IPS DF 19.7 (cell line): ENCODE data around the gene ADARB1.

Experiments
- DNase-seq: peaks from one replicate; pipeline ENCODE4 v3.0.0-alpha.2; 2013; ENCODE audit warnings: low read depth, low spot score

Gene ADARB1

DNA sequence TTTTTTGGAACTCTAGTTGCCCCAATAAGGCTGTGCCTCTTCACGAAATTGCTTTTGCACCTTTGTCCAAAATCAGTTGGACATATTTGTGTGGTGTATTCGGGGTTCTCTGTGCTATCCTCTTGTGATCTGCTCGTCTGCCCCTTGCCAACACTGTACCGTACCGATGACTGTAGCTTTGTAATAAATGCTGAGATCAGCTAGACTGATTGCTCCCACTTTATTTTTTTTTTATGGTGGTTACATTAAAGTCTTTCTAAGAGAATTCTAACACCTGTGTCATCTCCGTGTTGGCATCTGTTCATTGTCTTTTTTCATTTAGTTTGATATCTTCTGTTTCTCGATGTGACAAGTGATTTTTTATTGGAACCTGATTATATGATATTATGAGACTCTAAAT lies 94.1 kb downstream of the ADARB1 start:
- DNase-seq, result no peak

DNA sequence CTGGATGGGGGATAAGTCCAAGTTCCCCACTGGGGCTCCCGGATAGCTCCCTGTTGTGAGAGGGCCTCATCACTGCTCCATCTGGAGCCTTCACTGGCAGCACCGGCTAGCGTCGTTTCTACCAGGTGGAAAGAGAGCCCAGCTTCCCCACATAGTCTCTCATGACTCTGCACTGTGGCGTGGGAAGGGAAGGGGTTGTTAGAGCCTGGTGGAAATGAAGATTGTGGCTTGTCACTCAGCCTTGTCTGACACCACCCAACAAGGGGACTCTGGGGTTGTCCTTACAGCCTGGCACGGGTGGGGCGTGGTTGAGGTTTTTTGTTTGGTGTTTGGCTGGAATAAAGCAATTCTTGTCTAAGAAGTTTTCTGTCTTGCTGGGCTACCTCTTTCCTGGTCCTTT lies 94.6 kb downstream of the ADARB1 start:
- DNase-seq, result no peak

DNA sequence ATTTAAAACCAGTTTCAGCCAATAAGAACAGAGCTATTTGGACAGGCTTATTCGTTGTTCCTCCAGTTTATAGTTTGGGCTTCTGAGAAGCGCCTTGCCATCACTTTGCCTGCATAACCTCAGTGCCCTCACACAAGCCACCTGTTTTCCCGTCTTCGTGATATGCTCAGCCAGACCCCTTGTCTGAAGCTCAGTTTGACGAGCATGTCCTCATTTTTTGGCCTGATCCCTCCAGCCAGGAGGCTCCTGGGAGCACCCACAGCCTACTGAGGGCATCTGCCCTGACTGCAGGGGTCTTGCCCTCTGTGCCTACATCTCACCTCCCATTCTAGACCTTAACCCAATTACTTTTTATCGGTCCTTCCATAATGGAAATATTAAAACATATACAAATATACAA lies 95.3 kb downstream of the ADARB1 start:
- DNase-seq, result no peak

DNA sequence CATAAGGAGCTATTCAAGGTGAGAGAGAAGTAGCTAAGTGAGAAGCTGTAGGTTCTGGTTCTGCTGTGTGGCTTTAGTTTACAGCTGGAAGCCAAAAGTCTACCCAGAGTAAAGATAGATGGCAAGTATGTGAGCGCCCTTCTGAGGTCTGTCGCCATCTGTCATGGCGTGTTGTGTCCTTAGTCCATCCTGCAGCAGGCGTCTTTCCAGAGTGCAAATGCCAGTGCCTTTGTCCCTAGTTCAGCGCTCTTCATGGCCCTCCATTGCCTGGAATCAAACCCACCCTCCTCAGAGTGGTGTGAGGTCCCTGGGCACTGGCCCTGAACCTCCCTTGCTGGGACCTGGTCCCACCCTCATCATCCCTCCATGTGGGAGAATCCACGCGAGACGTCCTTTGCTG lies 96.6 kb downstream of the ADARB1 start:
- no peak for DNase-seq

DNA sequence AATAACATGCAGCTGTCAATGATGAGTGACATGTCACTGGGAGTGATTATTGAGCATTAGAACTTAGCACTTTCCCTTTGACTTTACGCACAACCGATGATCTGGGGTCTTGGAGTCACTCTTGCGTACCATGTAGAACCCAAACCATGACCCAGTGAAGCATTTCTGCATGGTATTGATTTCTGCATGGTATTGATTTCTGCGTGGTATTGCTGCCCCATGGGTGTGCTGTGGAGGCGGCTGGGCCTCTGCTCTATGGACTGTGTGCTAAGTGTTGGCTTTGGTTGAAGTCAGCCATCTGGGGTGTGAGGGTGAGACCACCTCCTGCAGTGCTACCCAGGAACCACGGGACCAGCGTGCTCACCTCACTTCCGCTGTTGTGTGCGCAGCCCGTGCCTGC lies 98.0 kb downstream of the ADARB1 start:
- DNase-seq, result no peak

DNA sequence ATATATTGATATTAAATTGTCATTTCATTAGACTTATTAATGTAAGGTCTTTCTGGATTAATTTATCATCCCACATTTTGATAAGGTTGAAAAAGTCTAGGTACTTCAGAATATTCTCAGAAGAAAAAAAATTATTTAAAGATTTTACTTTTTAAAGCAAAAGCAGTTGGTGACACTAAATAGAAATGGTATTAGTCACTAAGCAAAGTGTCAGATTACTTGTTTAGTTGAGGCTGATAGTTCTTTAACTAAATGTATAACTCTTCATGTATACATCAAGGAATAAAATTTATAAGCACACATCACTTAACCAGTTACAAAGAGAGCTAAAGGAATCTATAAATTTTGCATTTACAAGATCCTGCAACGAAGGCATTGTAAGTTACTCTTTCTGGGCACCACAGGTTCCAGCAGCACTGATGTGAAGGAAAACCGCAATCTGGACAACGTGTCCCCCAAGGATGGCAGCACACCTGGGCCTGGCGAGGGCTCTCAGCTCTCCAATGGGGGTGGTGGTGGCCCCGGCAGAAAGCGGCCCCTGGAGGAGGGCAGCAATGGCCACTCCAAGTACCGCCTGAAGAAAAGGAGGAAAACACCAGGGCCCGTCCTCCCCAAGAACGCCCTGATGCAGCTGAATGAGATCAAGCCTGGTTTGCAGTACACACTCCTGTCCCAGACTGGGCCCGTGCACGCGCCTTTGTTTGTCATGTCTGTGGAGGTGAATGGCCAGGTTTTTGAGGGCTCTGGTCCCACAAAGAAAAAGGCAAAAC lies 101.1 kb downstream of the ADARB1 start:
- no peak for DNase-seq

DNA sequence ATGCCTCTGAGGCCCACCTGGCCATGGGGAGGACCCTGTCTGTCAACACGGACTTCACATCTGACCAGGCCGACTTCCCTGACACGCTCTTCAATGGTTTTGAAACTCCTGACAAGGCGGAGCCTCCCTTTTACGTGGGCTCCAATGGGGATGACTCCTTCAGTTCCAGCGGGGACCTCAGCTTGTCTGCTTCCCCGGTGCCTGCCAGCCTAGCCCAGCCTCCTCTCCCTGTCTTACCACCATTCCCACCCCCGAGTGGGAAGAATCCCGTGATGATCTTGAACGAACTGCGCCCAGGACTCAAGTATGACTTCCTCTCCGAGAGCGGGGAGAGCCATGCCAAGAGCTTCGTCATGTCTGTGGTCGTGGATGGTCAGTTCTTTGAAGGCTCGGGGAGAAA lies 101.8 kb downstream of the ADARB1 start:
- no peak for DNase-seq

DNA sequence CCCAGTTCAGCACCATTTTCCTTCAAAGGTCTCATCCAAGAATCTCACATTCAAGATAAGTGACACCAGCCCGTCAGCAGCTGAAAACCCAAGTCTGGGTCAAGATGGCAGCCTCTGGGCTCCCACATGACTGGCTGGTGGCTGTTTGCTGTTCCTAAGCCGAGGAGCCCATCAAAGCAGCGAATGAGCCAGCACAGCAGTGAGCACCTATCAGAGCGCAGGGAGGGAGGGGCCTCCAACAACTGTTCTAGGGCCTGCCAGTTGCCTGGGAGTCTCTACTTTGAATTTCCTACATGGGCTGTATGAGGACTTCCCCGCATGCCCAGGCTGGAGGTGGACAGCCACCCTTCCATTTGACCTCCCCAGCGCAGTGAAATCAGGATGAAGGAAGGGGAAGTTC lies 102.7 kb downstream of the ADARB1 start:
- no peak for DNase-seq

DNA sequence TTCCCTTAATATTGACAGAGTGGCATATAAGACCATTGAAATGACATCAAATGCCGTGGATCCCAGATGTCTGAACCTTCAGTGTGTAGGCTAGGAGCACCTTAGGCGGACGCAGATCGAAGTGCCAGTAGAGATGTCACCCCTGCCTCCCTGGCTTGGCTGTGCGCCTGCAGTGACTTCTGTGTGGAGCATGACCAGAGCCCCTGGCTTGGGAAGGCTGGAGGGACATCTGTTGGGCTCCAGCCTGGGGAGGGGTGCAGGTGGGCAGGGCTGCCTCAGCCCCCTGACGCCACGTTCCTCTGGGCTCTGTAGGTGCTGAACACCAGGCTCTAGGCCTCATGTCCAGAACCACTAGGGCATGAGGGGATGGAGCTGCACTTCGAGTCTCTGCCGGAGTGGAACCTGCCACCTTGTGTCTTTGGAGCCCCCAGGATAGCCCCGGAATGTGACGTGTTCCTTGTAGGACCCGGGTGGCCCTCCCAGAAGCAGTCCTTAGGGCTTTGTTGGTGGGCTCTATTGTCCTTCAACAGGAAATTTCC lies 103.8 kb downstream of the ADARB1 start:
- DNase-seq, result no peak

DNA sequence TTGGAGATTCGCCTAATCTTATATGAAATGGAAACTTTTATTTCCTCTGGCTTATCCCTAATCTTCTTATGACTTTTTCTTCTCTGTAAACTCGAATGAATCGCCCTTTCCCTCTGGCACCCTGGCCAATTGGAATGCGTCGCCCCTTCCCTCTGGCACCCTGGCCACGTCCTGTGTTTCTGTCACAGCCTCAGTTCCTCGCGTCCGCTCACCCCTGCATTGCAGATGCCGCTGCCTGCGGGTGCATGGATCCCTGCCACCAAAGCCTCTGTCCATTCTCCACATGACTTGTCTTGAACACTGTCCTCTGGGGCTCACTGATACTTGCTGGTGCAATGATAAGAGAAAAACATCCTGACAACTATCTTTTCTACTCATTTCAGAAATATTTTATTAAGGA lies 104.6 kb downstream of the ADARB1 start:
- DNase-seq, result no peak

DNA sequence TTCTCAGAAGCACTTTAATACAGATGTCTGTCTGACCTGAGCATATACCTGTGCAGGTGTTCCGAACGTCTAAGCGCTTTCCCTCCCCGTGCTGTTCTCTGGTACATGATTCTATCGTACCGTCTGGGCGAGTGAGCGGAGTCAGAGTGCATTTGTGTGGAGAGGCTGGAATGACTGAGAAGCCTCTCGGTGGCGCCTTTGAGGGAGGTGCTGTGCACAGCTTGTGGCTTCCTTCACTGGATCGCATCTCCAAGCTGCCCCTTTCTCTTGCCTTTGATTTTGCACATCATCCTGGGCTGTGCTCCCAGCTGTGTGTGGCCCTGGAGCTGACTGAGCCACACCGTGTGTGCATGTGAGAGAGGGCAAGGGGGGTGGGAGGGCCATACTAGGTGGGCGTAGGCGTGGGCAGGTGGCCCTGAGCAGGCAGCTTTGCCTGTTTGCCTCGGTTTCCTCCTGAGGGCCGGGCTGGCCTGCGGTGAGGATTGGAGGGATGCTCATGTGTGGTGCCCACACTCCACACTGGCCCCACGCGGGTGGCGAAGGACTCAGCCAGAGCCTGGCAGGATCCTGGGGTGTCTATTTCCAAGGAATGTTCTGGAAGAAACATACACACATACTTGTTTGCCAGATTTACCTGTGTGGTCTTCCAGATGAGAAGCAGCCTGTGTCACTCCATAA lies 105.3 kb downstream of the ADARB1 start:
- no peak for DNase-seq

DNA sequence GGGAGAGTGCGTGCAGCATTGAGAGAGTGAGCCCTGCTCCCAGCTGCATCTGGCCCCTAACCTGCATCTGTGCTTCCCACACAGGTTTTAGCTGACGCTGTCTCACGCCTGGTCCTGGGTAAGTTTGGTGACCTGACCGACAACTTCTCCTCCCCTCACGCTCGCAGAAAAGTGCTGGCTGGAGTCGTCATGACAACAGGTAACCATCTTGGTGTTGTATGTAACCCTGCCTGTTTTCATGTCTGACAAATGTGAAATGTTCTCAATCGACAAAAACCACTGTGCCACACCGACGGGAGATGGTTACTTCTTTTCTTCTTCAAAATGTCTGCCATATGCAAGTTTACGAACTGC lies 105.8 kb downstream of the ADARB1 start:
- DNase-seq, result no peak

DNA sequence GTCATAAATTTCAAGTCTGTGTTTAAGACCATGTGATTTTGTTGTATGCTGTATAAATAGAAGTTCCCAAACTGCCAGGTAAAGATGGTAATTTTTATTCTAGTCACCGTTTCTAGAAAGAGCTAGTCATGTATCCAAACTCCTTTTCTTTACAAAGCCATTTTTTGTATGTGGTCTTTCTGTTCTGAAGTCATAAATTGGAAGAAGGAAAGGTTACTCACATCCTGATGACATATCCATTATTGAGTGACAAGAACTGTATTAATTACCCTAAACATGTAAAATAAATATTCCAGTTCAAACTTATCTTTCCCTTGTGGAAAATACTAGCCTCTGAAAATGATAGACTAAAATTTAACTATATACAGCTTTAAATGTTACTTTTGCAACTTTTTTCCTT lies 108.6 kb downstream of the ADARB1 start:
- DNase-seq, result no peak

DNA sequence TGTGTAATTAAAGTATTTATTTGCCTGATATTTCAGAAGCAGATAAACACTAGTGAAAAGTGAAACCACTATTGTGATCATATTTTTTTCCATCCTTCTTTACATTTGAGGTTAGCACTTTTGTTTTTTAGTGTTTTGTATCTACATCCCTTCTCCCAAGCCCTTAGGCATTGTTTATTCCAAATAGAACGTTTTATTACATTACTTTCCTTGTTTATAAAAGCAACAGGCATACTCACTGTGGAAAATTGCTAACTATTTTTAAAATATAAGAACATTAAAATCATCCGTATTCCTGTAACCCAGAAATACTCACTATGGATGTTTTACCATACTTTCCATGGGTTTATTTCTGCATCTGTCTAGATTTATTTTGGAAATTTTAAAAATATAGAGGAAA lies 109.5 kb downstream of the ADARB1 start:
- DNase-seq, result no peak

DNA sequence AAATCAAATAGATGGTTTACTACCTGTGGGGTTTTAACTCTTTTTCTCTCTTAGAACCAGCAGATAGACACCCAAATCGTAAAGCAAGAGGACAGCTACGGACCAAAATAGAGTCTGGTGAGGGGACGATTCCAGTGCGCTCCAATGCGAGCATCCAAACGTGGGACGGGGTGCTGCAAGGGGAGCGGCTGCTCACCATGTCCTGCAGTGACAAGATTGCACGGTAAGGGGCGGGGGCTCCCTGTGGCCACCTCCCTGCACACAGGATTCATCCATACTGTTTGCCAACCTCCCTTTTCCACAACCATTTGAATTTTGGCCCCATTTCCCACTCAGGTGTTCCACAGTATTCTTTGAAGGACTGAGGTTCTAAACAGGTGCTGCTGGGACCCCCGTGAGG lies 110.5 kb downstream of the ADARB1 start:
- DNase-seq, result no peak

DNA sequence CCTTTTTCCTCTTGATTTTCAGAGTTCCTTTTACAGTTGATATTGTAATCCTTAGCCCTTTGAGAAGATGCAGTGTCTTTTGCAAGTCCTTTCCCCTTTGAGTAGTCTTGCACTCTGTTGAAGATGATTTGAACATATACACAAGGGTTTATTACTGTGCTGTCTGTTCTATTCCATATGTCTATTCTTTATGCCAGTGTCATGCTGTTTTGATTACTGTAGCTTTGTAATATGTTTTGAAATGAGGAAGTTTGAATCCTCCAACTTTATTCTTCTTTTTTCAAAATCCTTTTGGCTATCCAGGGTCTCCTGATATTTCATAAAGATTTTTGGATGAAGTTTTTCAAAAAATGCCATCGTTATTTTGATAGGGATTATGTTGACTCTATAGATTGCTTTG lies 112.3 kb downstream of the ADARB1 start:
- DNase-seq, result no peak

DNA sequence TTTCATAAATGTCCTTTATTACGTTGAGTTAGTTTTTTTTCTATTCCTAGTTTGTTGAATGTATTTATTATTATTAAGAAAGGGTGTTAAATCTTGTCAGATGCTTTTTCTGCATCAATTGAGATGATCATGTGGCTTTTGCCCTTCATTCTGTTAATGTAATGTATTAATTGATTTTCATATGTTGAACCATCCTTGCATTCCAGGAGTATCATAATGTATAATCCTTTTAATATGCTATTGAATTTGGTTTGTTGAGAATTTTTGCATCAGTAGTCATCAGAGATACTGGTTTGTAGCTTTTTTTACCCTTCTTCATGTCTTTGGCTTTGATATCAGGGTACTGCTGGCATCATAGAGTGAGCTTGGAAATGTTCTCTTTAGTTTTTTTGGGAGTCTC lies 113.3 kb downstream of the ADARB1 start:
- no peak for DNase-seq

DNA sequence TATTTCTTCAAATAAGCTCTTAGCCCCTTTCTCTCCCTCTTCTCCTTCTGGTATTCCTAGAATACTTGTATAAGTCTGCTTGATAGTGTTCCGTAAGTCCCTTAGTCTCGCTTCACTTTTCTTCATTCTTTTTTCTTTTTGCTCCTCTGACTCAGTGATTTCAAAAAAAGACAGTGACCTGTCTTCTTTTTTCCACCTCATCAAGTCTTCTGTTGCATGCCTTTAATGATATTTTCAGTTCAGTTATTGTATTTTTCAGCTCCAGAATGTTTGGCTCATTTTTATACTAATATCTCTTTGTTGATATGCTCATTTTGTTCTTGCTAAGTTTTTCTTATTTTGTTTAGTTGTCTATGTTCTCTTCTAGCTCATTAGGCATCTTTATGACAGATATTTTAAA lies 115.6 kb downstream of the ADARB1 start:
- no peak for DNase-seq

DNA sequence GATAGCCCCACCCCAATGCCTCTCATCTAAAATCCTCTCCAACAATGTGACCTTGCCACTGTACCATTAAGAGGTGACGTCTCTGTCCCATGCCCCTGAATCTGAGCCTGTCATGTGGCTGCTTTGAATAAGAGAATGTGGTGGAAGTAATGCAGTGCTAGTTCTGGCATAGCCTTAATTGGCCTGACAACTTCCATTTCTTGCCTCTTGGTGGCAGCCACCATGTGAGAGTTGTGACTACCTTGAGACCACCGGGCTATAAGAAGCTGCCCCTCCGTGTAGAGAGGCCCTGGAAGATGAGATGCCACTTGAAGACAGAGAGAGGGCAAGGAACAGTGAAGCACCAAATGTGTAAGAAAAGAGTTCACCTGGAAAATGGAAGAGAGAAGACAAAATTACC lies 118.0 kb downstream of the ADARB1 start:
- no peak for DNase-seq

DNA sequence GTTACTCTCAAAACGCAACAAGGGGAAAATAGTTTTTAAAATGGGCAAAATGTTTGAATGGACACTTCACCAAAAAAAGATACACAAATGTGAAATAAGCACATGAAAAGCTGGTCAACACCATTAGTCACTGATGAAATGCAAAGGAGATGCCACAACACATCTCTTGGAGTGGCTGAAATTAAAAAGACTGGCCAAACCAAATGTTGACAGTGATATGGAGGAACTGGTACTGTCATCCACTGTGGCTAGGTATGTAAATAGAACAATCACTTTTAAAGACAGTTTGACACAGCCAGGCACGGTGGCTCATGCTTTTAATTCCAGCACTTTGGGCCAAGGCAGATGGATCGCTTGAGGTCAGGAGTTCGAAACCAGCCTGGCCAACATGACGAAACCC lies 122.2 kb downstream of the ADARB1 start:
- no peak for DNase-seq

DNA sequence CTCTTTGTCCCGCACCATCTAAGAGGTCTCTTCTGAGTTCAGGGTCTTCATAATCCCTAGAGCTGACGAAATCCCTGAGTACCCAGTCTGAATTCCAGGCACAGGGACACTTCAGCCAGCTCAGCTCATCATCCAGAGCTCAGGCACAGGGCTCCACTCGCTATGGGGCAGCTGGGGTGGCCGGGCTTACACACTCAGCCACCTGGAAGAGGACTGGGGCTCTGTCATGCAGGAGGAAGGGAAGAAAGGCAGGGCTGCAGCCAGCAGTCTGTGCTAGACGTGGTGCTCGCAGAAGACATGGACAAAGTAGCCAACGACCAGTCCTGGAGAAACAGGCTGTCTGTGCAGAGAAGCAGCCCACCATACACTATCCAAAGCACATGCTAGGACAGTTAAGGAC lies 124.8 kb downstream of the ADARB1 start:
- DNase-seq, result no peak

DNA sequence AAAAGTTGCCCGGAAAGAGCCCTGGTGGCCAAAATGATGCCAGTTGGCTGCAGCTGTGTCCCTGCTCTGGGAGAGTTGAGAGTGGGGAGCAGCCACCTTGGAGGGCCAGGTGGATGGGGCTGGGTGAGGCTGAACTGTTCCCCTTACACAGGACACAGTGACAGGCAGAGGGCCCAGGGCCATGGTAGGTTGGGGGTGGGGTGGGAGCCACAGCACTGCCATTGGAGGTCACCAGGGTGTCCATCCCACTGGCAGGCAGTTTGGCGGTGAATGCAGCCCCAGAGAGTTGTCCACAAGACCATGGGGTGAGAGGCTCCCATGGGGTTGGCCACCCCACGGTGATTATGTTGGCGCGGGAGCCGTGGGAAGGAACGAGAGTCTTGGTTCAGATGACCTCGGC lies 125.7 kb downstream of the ADARB1 start:
- DNase-seq, result no peak

DNA sequence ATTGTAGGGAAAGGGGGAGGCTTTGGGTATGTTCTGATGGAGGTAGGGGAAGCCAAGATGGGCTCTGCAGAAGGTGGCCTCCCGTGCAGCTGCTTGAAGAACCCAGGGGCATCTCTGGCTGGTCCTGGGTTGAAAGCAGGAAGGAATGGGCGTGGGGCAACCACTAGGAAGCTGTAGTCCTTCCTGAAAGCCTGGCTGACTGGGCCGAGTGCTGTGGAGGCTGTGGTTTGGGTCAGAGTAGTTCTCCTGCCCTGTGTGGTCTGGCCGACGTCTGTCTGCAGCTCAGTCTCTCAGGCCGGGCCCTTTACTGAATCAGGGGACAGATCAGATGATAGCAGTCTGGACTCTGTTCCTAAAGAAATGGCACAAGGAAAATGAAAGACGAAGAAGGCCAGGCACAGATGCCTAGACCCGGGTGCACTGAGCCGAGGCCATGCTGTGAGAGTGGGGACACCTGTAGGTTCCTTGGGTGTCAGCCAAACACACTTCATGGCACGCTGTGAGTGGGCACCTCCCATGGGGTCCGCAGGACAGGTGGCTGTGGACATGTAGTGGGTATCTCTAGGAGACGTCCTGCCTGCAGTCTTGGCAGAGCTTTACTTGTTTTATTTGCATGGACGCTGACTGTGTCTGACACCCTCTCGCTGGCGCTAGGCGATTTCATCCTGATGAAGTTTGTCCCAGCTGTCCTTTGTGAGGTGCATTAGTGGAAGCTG lies 126.4 kb downstream of the ADARB1 start:
- DNase-seq, result no peak
